Measurements from ENCODE around the gene ENO1. TPM values are rescaled to one million over a fixed set of nuclear protein-coding genes. Genes with fewer than 3 reads are reported as not detected.

ENO1 gene
- total and polyA plus RNA-seq, 2 donors from 2014 or later, result 1,164 to 1,321 TPM

DNA sequence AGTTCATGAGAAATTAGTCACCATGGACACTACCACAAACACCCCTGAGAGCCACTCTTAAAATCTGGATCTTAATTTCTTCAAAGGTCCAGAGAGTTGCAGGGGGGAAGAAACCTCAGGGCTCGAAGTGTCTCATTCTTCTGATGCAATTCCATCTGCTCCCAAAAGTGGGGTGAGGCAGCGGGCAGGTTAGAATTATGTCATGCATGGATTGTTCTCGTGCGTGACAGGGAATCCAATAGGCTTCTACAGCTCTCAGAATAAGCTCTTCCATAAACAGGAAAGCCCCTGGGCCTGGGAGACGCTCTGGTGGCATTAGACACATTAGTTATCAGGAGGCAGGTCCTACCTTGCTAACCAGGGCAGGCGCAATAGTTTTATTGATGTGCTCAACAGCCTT, 8.4 kb downstream of the ENO1 start:
- no peak for FAIRE-seq
- TF ChIP-seq, protein P1, sequence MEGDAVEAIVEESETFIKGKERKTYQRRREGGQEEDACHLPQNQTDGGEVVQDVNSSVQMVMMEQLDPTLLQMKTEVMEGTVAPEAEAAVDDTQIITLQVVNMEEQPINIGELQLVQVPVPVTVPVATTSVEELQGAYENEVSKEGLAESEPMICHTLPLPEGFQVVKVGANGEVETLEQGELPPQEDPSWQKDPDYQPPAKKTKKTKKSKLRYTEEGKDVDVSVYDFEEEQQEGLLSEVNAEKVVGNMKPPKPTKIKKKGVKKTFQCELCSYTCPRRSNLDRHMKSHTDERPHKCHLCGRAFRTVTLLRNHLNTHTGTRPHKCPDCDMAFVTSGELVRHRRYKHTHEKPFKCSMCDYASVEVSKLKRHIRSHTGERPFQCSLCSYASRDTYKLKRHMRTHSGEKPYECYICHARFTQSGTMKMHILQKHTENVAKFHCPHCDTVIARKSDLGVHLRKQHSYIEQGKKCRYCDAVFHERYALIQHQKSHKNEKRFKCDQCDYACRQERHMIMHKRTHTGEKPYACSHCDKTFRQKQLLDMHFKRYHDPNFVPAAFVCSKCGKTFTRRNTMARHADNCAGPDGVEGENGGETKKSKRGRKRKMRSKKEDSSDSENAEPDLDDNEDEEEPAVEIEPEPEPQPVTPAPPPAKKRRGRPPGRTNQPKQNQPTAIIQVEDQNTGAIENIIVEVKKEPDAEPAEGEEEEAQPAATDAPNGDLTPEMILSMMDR (IDR thresholded peaks at IDR 0.05; ENCODE audit: borderline replicate concordance, extremely low read depth, insufficient read depth), result no peak
- Histone ChIP-seq H3K4me1 (ENCODE audit: control insufficient read depth in 2 of 3, insufficient read depth in 2 of 3, low read depth in 1 of 3, low read length in 3 of 3) (peaks cover 2 to 43% (median 36%) of the 10 kb centered on the region in 3 donors), H3K27ac (ENCODE audit: low read depth in 2 of 2, low read length in 2 of 2) (peak overlapping the region in 1 of 2 donors; percentile 30), H3K27me3 (ENCODE audit: control insufficient read depth, insufficient read depth, low read length) (no peaks in the 10 kb centered on the region), H3K4me3 (ENCODE audit: low read length in 3 of 3) (peak overlapping the region in 1 of 3 donors; percentile 15), H3K36me3 (ENCODE audit: control insufficient read depth in 2 of 3, insufficient read depth in 3 of 3, low read length in 3 of 3) (peaks cover 21 to 79% (median 61%) of the 10 kb centered on the region in 3 donors), H3K9ac (ENCODE audit: low read length in 3 of 3) (no peak overlapping the region), H3K9me3 (ENCODE audit: control insufficient read depth in 2 of 3, insufficient read depth in 1 of 3, low read length in 3 of 3) (no peaks in the 10 kb centered on the region)
- peak in 1 of 5 donors; percentile 30 for DNase-seq
- intact Hi-C loops (cut with DNase I), result no loop called here

DNA sequence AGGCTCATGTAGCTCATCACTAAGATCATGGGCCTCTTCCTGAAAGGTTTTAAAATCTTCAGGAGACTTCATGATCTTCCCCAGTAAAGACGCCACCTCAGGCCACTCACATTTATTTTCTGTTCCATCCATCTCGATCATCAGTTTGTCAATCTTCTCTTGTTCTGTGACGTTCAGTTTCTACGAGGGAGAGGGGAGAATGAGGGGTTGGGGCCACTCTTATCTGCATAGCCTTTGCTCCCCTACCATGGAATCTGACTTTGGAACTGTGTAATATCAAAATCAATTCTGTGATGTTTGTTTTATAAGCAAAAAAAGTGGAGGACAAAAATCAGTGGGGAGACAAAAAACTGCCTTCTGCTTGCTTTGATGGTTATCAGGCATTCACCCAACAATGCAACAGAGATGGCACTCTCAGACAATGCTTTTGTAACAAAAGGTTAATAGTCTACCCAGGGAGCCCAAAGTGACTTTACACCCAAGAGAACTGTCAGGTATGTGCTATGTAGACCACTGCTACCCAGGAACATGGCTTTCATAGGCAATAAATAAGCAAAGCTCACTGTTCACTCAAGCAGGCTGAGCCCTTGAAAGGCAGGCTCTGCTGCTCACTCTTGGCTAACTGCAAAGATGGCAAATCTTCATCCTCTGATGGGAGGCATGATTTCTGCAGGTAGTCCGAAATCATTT, 10.5 kb downstream of the ENO1 start:
- peaks cover 0 to 27% (median 27%) of the 10 kb centered on the region in 3 donors for H3K4me1 ChIP-seq (ENCODE audit: control insufficient read depth in 2 of 3, insufficient read depth in 2 of 3, low read depth in 1 of 3, low read length in 3 of 3)
- no peak overlapping the region for H3K27ac ChIP-seq (ENCODE audit: low read depth in 2 of 2, low read length in 2 of 2)
- H3K27me3 ChIP-seq (ENCODE audit: control insufficient read depth, insufficient read depth, low read length), result no peaks in the 10 kb centered on the region
- H3K9me3 ChIP-seq (ENCODE audit: control insufficient read depth in 2 of 3, insufficient read depth in 1 of 3, low read length in 3 of 3), result no peaks in the 10 kb centered on the region
- FAIRE-seq (no peak), DNase-seq (no peak)
- intact Hi-C loops (cut with DNase I), result no loop called here
- no peak overlapping the region for H3K9ac ChIP-seq (ENCODE audit: low read length in 3 of 3)
- H3K36me3 ChIP-seq (ENCODE audit: control insufficient read depth in 2 of 3, insufficient read depth in 3 of 3, low read length in 3 of 3), result peaks cover 17 to 87% (median 69%) of the 10 kb centered on the region in 3 donors
- TF ChIP-seq, protein P1 (IDR thresholded peaks at IDR 0.05; ENCODE audit: borderline replicate concordance, extremely low read depth, insufficient read depth), result no peak
- H3K4me3 ChIP-seq (ENCODE audit: low read length in 3 of 3), result no peak overlapping the region

DNA sequence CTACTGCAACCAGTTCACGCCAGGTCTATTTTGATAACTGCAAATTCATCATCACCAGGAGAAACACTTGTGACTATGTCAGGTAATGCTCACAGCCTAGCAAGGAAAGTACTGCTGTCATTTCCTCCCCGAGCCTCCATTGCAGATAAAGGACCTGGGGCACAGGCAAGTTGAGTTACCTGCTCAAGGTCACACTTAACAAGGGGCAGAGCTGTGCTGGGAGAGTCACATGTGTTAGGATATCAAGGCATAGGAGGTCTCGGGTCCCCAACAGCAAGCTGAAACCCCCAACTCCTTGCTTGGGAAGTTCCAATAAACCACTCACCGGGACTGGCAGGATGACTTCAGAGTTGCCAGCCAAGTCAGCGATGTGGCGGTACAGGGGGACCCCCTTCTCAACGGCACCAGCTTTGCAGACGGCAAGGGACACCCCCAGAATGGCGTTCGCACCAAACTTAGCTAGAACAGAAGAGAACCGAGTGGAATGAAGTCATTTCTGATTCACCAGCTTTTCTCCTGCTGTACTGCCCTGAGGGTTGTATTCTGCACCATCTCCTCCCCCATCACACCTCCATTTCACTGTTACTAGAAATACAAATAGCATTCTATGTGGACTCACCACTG, 11.6 kb downstream of the ENO1 start:
- Histone ChIP-seq H3K36me3 (ENCODE audit: control insufficient read depth in 2 of 3, insufficient read depth in 3 of 3, low read length in 3 of 3) (peaks cover 17 to 88% (median 66%) of the 10 kb centered on the region in 3 donors), H3K4me3 (ENCODE audit: low read length in 3 of 3) (no peak overlapping the region), H3K27ac (ENCODE audit: low read depth in 2 of 2, low read length in 2 of 2) (no peak overlapping the region), H3K27me3 (ENCODE audit: control insufficient read depth, insufficient read depth, low read length) (no peaks in the 10 kb centered on the region), H3K9ac (ENCODE audit: low read length in 3 of 3) (no peak overlapping the region), H3K4me1 (ENCODE audit: control insufficient read depth in 2 of 3, insufficient read depth in 2 of 3, low read depth in 1 of 3, low read length in 3 of 3) (peaks cover 0 to 18% (median 17%) of the 10 kb centered on the region in 3 donors), H3K9me3 (ENCODE audit: control insufficient read depth in 2 of 3, insufficient read depth in 1 of 3, low read length in 3 of 3) (no peaks in the 10 kb centered on the region)
- FAIRE-seq, result no peak
- DNase-seq, result no peak
- intact Hi-C loops (cut with DNase I), result no loop called here
- TF ChIP-seq, protein P1 (IDR thresholded peaks at IDR 0.05; ENCODE audit: borderline replicate concordance, extremely low read depth, insufficient read depth), result no peak

Measured in kidney (tissue), 14 donors.